WERI-Rb-1 (cell line): ENCODE data around the gene CHST11.

Source experiments
- DNase-seq: peaks from one replicate; pipeline ENCODE4 v3.0.0-alpha.2; 2020
- H3K27ac ChIP-seq: fragments of 250-450 bp; sonication (Bioruptor Pico); 2 replicates; pipeline ENCODE4 v1.5.1; 2020; ENCODE audit warnings: mild to moderate bottlenecking, moderate library complexity
- H3K27me3 ChIP-seq: fragments of 250-450 bp; sonication (Bioruptor Pico); 2 replicates; pipeline ENCODE4 v1.5.1; 2021; ENCODE audit warnings: mild to moderate bottlenecking, low read depth, moderate library complexity; ENCODE audit not compliant: insufficient read depth, severe bottlenecking
- H3K36me3 ChIP-seq: fragments of 250-450 bp; sonication (Bioruptor Pico); 2 replicates; pipeline ENCODE4 v1.5.1; 2020; ENCODE audit warnings: mild to moderate bottlenecking, moderate library complexity
- H3K4me3 ChIP-seq: 2 replicates; pipeline ENCODE4 v1.5.1; 2011; ENCODE audit warnings: low read depth, mild to moderate bottlenecking, control low read depth, low read length
- H3K9me3 ChIP-seq: fragments of 250-450 bp; sonication (Bioruptor Pico); 2 replicates; pipeline ENCODE4 v1.5.1; 2021; ENCODE audit warnings: mild to moderate bottlenecking, moderate library complexity; ENCODE audit not compliant: severe bottlenecking
- TF ChIP-seq, protein P1 (sequence below): IDR thresholded peaks from 2 replicates; pipeline ENCODE4 v1.5.1; 2011; ENCODE audit warnings: low read depth, mild to moderate bottlenecking, control low read depth, inconsistent platforms, low read length

Gene CHST11

DNA sequence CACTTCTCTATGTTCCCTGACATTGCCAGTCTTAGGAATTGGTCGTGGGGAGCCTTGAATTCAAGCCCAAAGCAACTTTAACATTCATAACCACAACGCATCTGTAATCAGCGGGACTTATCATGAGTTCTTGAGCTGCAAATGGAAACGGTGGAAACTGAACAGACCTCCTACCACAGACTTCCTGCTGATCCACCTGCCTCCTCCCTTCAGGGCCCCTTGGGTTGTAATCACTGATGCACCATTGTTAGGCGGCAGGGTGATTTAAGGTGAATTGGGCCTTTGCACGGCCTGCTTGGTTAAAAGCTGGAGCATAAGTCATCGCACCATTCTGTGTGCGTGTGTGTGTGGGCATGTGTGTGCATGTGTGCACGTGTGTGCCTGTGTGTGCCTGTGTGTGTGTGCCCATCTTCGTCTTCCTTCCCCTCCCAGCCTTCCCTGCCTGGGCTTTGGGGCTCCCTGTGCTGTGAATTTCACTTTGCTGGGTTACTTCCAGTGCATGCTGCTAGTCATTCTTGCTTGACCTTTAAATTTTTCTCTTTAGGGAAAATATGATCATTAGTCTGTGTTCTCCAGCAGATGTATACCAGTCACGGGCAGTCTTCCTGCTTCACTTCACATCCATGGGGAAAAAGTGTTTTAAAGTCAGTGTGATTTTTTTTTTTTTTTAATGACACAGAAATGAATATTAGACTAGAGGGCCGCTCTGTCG is 29.1 kb downstream of the CHST11 start:
- H3K36me3 ChIP-seq, result no peaks in the 10 kb centered on the region
- TF ChIP-seq, protein P1, sequence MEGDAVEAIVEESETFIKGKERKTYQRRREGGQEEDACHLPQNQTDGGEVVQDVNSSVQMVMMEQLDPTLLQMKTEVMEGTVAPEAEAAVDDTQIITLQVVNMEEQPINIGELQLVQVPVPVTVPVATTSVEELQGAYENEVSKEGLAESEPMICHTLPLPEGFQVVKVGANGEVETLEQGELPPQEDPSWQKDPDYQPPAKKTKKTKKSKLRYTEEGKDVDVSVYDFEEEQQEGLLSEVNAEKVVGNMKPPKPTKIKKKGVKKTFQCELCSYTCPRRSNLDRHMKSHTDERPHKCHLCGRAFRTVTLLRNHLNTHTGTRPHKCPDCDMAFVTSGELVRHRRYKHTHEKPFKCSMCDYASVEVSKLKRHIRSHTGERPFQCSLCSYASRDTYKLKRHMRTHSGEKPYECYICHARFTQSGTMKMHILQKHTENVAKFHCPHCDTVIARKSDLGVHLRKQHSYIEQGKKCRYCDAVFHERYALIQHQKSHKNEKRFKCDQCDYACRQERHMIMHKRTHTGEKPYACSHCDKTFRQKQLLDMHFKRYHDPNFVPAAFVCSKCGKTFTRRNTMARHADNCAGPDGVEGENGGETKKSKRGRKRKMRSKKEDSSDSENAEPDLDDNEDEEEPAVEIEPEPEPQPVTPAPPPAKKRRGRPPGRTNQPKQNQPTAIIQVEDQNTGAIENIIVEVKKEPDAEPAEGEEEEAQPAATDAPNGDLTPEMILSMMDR, result no peak
- H3K9me3 ChIP-seq, result no peaks in the 10 kb centered on the region
- no peaks in the 10 kb centered on the region for H3K27me3 ChIP-seq
- H3K27ac ChIP-seq, result no peak overlapping the region
- DNase-seq, result no peak
- no peak overlapping the region for H3K4me3 ChIP-seq

DNA sequence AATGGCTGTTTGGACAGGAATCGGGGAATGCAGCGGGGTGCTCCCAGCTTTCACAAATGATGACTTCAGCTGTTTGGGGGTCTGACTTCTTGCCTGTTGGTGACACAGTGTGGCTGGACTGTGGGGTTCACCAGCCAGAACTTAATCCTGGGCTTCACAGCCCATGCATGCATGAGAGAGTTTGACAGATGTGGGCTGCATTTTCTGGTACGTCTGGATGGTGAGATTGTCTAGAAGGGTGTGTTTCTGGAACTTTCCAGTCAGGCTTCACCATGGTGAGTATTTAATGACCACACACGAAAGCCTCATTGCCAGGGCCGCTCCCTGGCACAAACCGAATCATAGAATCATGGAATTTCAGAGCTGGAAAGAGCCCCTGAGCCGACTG is 29.6 kb downstream of the CHST11 start:
- H3K4me3 ChIP-seq, result no peak overlapping the region

DNA sequence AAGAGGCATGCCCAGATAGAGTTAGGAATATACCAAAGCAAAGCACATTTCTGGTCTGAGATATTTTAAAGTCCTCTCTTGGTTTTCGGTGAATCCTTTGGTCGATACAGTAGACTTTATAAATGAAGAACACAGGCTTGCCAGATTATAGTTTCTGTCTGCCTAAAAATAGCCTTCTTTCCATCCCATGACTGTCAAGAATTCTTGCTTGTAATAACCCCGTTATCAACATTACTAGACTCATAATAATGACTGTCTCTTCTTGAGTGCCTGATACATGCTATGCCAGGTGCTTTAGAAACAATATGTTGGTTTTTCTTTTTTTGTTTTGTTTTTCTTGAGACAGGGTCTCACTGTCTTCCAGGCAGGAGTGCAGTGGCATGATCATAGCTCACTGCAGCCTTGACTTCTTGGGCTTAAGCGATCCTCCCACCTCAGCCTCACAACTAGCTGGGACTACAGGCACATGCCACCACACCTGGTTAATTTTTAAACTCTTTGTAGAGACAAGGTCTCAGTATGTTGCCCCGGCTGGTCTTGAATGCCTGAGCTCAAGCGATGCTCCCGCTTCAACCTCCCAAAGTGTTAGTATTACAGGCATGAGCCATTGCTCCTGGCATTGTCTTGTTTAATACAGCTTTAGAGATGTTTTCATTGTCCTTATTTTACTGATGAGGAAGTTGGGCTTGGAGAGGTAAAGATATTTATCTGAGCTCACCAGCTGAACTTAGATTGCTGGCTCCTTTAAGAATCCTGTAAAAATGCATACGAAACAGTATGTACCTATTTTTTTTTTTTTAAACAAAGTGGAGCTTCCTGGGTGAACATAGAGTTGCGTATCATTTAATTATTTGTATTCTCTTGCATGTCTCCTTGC is 30.4 kb downstream of the CHST11 start:
- Histone ChIP-seq H3K27ac (no peak overlapping the region), H3K36me3 (no peaks in the 10 kb centered on the region), H3K4me3 (no peak overlapping the region), H3K27me3 (no peaks in the 10 kb centered on the region), H3K9me3 (no peaks in the 10 kb centered on the region)
- DNase-seq, result no peak
- TF ChIP-seq, protein P1, result no peak

More for the DNA sequence above, 29.6 kb downstream of the CHST11 start:
- Histone ChIP-seq H3K27ac (no peak overlapping the region), H3K36me3 (no peaks in the 10 kb centered on the region), H3K27me3 (no peaks in the 10 kb centered on the region), H3K9me3 (no peaks in the 10 kb centered on the region)
- TF ChIP-seq, protein P1, result no peak
- DNase-seq, result no peak

DNA sequence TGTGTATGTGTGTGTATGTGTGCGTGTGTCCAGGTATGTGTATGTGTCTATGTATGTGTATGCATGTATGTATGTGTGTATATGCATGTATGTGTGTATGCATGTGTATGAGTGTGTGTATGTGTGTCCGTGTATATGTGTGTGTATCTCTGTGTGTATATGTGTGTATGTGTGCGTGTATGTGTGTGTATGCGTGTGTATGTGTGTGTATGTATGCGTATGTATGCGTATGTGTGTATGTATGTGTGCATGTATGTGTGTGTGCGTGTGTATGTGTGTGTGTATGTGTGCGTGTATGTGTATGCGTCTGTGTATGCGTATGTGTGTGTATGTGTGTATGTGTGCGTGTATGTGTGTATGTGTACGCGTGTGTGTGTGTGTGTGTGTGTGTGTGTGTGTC is 31.6 kb downstream of the CHST11 start:
- Histone ChIP-seq H3K9me3 (no peaks in the 10 kb centered on the region), H3K27ac (no peak overlapping the region)
- TF ChIP-seq, protein P1, result no peak

DNA sequence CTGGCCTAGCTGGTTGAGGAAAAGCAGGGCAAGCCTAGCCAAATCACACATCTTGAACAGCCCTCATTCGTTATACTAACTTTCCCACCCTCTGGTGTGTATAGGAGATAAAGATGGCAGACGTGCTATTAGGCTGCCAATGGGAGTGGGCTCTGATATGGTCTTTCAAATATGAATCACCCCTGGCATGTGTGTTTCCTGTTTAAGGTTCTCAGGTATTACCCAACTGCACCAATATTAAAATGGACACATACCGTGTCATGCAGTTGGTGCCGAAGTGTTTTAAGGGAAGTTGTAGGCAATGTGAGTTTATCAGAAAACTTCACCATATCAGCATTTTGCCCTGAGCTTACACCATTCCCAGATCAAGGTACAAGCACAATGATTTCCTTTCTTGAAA is 33.4 kb downstream of the CHST11 start:
- H3K9me3 ChIP-seq, result no peaks in the 10 kb centered on the region
- no peaks in the 10 kb centered on the region for H3K36me3 ChIP-seq
- TF ChIP-seq, protein P1, result no peak
- DNase-seq, result no peak
- H3K4me3 ChIP-seq, result no peak overlapping the region
- no peaks in the 10 kb centered on the region for H3K27me3 ChIP-seq
- no peak overlapping the region for H3K27ac ChIP-seq

More for the DNA sequence above, 31.6 kb downstream of the CHST11 start:
- H3K4me3 ChIP-seq, result no peak overlapping the region
- H3K27me3 ChIP-seq, result no peaks in the 10 kb centered on the region
- no peak for DNase-seq
- no peaks in the 10 kb centered on the region for H3K36me3 ChIP-seq
